GM12878 (cell line): ENCODE results near the gene NADSYN1. TPM values are rescaled to one million over a fixed set of nuclear protein-coding genes. Genes with fewer than 3 reads are reported as not detected.

Experiments
- ATAC-seq: fragments of 200-7000 bp; cut with Tn5 transposase; 3 replicates; pipeline ENCODE4 v1.9.1; 2020; ENCODE audit warnings: mild to moderate bottlenecking, moderate library complexity
- BruUV-seq: library from RNA; stranded (reverse); fragments of 400-500 nt; replicated peaks from 2 replicates; lab custom pipeline; 2021; lab: Mats Ljungman, UMichigan
- CTCF ChIA-PET: fragments of 300-600 bp; sonication (Branson Sonifier 250); formaldehyde crosslinking; extraction: SDS; loops from one replicate; lab custom pipeline; 2021; ENCODE audit warnings: inconsistent platforms; lab: Yijun Ruan, JAX
- POLR2A ChIA-PET: fragments of 350-600 bp; formaldehyde crosslinking; extraction: SDS; loops from one replicate; lab custom pipeline; 2021; ENCODE audit warnings: inconsistent platforms; lab: Charles Lee
- RAD21 ChIA-PET: fragments of 300-600 bp; sonication (Branson Sonifier 250); formaldehyde crosslinking; loops from one replicate; lab custom pipeline; 2023; ENCODE audit warnings: antibody characterized with exemption; ENCODE audit not compliant: unreplicated experiment; lab: Charles Lee
- SMC1A ChIA-PET: fragments of 300-600 bp; sonication (Branson Sonifier 250); formaldehyde crosslinking; loops from one replicate; lab custom pipeline; 2023; ENCODE audit not compliant: unreplicated experiment, uncharacterized antibody; lab: Charles Lee
- DNase-seq: peaks from one replicate; pipeline ENCODE4 v3.0.0-alpha.2; 2011; ENCODE audit warnings: low read depth, low spot score
- FAIRE-seq: peaks from 3 replicates; lab custom pipeline; 2011; peaks lifted over from hg19 to GRCh38; lab: Jason Lieb, UNC
- H2AFZ ChIP-seq: 2 replicates; pipeline ENCODE4 v1.6.0; 2011; ENCODE audit warnings: low read depth, low read length, control low read depth; ENCODE audit not compliant: control insufficient read depth
- H3K27ac ChIP-seq: 2 replicates; pipeline ENCODE4 v1.5.1; 2011; ENCODE audit warnings: control low read depth; ENCODE audit not compliant: control insufficient read depth, insufficient read depth
- H3K27me3 ChIP-seq, 2 experiments: replicated peaks in 1 of 2; 2 replicates each; pipeline versions ENCODE4 v1.6.0 to v1.6.1; 2011; ENCODE audit warnings: low read length in 1 of 2; ENCODE audit not compliant: control insufficient read depth in 2 of 2, insufficient read depth in 2 of 2
- H3K36me3 ChIP-seq, 2 experiments: 2 replicates each; pipeline ENCODE4 v1.5.1; 2011; ENCODE audit warnings: low read length in 1 of 2; ENCODE audit not compliant: control insufficient read depth in 2 of 2, insufficient read depth in 2 of 2
- H3K4me1 ChIP-seq: 2 replicates; pipeline ENCODE4 v1.6.1; 2011; ENCODE audit warnings: mild to moderate bottlenecking, low read length, moderate library complexity, mixed read lengths; ENCODE audit not compliant: control insufficient read depth, insufficient read depth
- H3K4me2 ChIP-seq: 2 replicates; pipeline ENCODE4 v1.6.0; 2011; ENCODE audit warnings: control low read depth; ENCODE audit not compliant: control insufficient read depth, insufficient read depth
- H3K4me3 ChIP-seq: fragments of 200-600 bp; sonication (generic); 2 replicates; pipeline ENCODE4 v1.5.1; 2016
- H3K79me2 ChIP-seq: 2 replicates; pipeline ENCODE4 v1.6.0; 2011; ENCODE audit warnings: low read length; ENCODE audit not compliant: control insufficient read depth, insufficient read depth
- H3K9ac ChIP-seq: 2 replicates; pipeline ENCODE4 v1.8.0; 2011; ENCODE audit warnings: low read length, control low read depth, mixed read lengths; ENCODE audit not compliant: control insufficient read depth, insufficient read depth
- H3K9me3 ChIP-seq: replicated peaks from 3 replicates; pipeline ENCODE4 v1.5.1; 2011; ENCODE audit warnings: mild to moderate bottlenecking, low read length; ENCODE audit not compliant: control insufficient read depth, insufficient read depth
- H4K20me1 ChIP-seq: 2 replicates; pipeline ENCODE4 v1.6.0; 2011; ENCODE audit not compliant: control insufficient read depth, insufficient read depth
- EZH2 ChIP-seq: IDR thresholded peaks from 2 replicates; pipeline ENCODE4 v1.6.1; 2012; ENCODE audit warnings: low read depth, mild to moderate bottlenecking, control low read depth, inconsistent platforms, low read length, borderline replicate concordance; ENCODE audit not compliant: control insufficient read depth
- HCFC1 ChIP-seq: fragments of 150-350 bp; IDR thresholded peaks from 2 replicates; pipeline ENCODE4 v1.6.1; 2014; ENCODE audit warnings: low read length
- SREBF1 ChIP-seq: IDR thresholded peaks from 2 replicates; pipeline ENCODE4 v1.6.1; 2012; ENCODE audit warnings: mild to moderate bottlenecking, low read length
- STAT1 ChIP-seq: fragments of 450-650 bp; conservative IDR thresholded peaks from 2 replicates; pipeline ENCODE4 v1.6.1; 2014; ENCODE audit warnings: antibody characterized with exemption, mild to moderate bottlenecking
- WGBS: methylation state at CpG from one replicate; pipeline ENCODE4 v1.1.6; 2016; ENCODE audit warnings: low lambda C conversion rate; ENCODE audit not compliant: insufficient replicate concordance, insufficient coverage; ENCODE audit errors: missing lambda C conversion rate; 5-methylcytosine and 5-hydroxymethylcytosine counted together
- in situ Hi-C: fragments of 300-500 bp; cut with MboI; formaldehyde crosslinking; loops from 9 replicates; pipeline ENCODE4 v1.14.3; 2018; ENCODE audit warnings: mixed read lengths
- intact Hi-C: fragments of 100-400 bp; cut with micrococcal nuclease; formaldehyde crosslinking; loops from one replicate; pipeline ENCODE4 v1.14.2; 2022; ENCODE audit not compliant: unreplicated experiment
- polyA plus RNA-seq, 11 experiments: library from polyadenylated mRNA; depleted of rRNA in 4 of 11; unstranded in 6 of 11; stranded (reverse) in 5 of 11; fragments of >200 nt; fragmentation: Nextera tagmentation in 4 of 11; fragmentation: Illumina TruSeq in 1 of 11; extraction: Ambion mirVana in 4 of 11; extraction: Trizol in 1 of 11; gene quantifications; 1 replicate in 1 of 11; 2 replicates in 10 of 11; pipeline versions ENCODE4 v1.2.1 to v1.2.3, GENCODE V29; 2011 to 2016; ENCODE audit warnings: inconsistent platforms in 2 of 11, missing spikeins in 2 of 11, low read depth in 1 of 11
- total RNA-seq, 4 experiments: library from RNA; depleted of rRNA in 3 of 4; stranded (reverse); fragments of >200 nt in 3 of 4; fragmentation: Illumina TruSeq in 1 of 4; extraction: Trizol in 1 of 4; gene quantifications; 2 replicates each; pipeline versions ENCODE4 v1.2.1 to v1.2.3, GENCODE V29; 2013 to 2021
- TF ChIP-seq, protein P1 (sequence below): fragments of 450-650 bp; IDR thresholded peaks from 2 replicates; pipeline ENCODE4 v1.6.1; 2017; ENCODE audit warnings: mild to moderate bottlenecking, moderate library complexity

NADSYN1 gene
- total and polyA plus RNA-seq, 10 of the 15 experiments (the other 5 are each of a cell fraction or from before 2014, with no cell fraction given): 12.2 to 90.2 (median 69.5) TPM

DNA sequence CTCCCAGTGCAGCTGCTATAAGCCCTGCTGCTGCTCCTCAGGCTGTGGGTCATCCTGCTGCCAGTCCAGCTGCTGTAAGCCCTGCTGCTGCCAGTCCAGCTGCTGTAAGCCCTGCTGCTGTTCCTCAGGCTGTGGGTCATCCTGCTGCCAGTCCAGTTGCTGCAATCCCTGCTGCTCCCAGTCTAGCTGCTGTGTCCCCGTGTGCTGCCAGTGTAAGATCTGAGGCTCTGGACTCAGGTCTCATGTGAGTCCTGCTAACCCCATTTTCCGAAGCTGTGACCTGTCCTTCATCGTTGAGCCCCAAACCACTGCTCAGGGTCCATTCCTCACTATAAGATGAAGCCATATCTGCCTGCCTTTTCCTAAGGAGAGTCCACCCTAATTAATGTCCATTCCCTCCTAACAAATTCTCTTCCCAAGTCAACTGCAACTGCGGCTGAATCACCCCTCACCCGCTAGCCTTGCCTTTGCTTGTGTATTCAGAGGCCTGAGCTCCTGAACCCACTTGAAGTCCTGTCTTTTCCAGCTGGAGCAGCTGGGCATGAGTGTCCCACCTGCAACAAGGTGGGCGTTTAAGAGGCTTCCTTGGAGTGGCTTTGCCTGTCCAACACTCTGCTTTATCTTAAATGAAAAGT lies 74.7 kb downstream of the NADSYN1 start:
- H3K9me3 ChIP-seq: no peaks in the 10 kb centered on the region; the same call in 2 of the 3 replicates
- ChIA-PET POLR2A (no interaction called here), CTCF (no interaction called here), SMC1A (no interaction called here), RAD21 (no interaction called here)
- H3K4me1 ChIP-seq: peaks cover 4% of the 10 kb centered on the region; the same call in 1 of the 2 replicates
- no TSS peak for BruUV-seq
- no peaks in the 10 kb centered on the region for H3K36me3 ChIP-seq
- H3K79me2 ChIP-seq: no peaks in the 10 kb centered on the region
- in situ Hi-C loops: no loop called here
- FAIRE-seq (no peak), ATAC-seq (no peak), DNase-seq (no peak)
- whole genome bisulfite sequencing: 67% methylated on average over 6 of the region's 6 CpGs
- H3K4me2 ChIP-seq: no peak overlapping the region
- H3K9ac ChIP-seq: no peak overlapping the region
- no peak overlapping the region for H3K4me3 ChIP-seq
- no peak for TF ChIP-seq STAT1
- no peak for TF ChIP-seq EZH2
- no peak for TF ChIP-seq SREBF1
- TF ChIP-seq, protein P1, sequence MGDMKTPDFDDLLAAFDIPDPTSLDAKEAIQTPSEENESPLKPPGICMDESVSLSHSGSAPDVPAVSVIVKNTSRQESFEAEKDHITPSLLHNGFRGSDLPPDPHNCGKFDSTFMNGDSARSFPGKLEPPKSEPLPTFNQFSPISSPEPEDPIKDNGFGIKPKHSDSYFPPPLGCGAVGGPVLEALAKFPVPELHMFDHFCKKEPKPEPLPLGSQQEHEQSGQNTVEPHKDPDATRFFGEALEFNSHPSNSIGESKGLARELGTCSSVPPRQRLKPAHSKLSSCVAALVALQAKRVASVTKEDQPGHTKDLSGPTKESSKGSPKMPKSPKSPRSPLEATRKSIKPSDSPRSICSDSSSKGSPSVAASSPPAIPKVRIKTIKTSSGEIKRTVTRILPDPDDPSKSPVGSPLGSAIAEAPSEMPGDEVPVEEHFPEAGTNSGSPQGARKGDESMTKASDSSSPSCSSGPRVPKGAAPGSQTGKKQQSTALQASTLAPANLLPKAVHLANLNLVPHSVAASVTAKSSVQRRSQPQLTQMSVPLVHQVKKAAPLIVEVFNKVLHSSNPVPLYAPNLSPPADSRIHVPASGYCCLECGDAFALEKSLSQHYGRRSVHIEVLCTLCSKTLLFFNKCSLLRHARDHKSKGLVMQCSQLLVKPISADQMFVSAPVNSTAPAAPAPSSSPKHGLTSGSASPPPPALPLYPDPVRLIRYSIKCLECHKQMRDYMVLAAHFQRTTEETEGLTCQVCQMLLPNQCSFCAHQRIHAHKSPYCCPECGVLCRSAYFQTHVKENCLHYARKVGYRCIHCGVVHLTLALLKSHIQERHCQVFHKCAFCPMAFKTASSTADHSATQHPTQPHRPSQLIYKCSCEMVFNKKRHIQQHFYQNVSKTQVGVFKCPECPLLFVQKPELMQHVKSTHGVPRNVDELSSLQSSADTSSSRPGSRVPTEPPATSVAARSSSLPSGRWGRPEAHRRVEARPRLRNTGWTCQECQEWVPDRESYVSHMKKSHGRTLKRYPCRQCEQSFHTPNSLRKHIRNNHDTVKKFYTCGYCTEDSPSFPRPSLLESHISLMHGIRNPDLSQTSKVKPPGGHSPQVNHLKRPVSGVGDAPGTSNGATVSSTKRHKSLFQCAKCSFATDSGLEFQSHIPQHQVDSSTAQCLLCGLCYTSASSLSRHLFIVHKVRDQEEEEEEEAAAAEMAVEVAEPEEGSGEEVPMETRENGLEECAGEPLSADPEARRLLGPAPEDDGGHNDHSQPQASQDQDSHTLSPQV: no peak
- no peak for TF ChIP-seq HCFC1
- H2AFZ ChIP-seq: no peak overlapping the region
- H4K20me1 ChIP-seq: no peaks in the 10 kb centered on the region
- H3K27me3 ChIP-seq: no peaks in the 10 kb centered on the region
- no peak overlapping the region for H3K27ac ChIP-seq
- intact Hi-C loops: no loop called here
